Fibroblast of villous mesenchyme (primary cell): ENCODE data around the gene HERC2. TPM values are rescaled to one million over a fixed set of nuclear protein-coding genes. Genes with fewer than 3 reads are reported as not detected.
A peak's percentile ranks its signal among the peaks of the same experiment; 100 is the strongest.
"Not testable (repeated sequence)": the region's sequence is repeated elsewhere in the genome, so short reads cannot be mapped to it uniquely, and the experiment has no call there.

Source experiments
- DNase-seq: peaks from one replicate; pipeline ENCODE4 v3.0.0-alpha.2; 2010; ENCODE audit warnings: low read depth
- H3K4me3 ChIP-seq: 2 replicates; pipeline ENCODE4 v1.5.1; 2011; ENCODE audit warnings: low read depth, mild to moderate bottlenecking, low read length
- CTCF ChIP-seq: IDR thresholded peaks from 2 replicates; pipeline ENCODE4 v1.5.1; 2012; ENCODE audit warnings: low read depth, mild to moderate bottlenecking, low read length; ENCODE audit not compliant: insufficient read depth
- total RNA-seq: library from RNA; depleted of rRNA; stranded (reverse); fragments of >200 nt; gene quantifications from 2 replicates; pipeline ENCODE4 v1.2.3, GENCODE V29; 2012

HERC2 gene
- total RNA-seq, 1 donor = 41.0 TPM

GRCh38 chr15:28208583-28208982 is 113.4 kb downstream of the HERC2 start:
- TF ChIP-seq CTCF = no peak
- H3K4me3 ChIP-seq = no peak overlapping the region
- DNase-seq = no peak

DNA sequence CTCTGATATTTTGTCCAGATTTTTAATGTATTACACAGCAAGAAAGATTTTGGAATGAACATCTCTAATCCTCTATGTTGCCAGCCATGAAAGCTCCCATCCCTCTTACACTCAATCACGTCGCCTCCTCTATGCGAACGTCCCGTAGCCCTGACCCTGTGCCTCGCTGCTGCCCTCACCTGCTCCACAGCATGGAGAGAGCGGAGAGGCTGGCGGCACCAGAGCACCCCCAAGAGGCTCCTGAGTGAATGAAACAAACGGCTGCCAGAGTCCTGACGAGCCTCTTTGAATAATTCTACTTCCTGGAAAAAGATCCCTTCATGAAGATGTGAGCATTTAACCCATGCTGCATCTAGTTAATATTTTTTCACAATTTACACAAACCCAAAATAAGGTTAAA is 116.3 kb downstream of the HERC2 start:
- DNase-seq, H3K4me3 ChIP-seq: not testable (repeated sequence)

DNA sequence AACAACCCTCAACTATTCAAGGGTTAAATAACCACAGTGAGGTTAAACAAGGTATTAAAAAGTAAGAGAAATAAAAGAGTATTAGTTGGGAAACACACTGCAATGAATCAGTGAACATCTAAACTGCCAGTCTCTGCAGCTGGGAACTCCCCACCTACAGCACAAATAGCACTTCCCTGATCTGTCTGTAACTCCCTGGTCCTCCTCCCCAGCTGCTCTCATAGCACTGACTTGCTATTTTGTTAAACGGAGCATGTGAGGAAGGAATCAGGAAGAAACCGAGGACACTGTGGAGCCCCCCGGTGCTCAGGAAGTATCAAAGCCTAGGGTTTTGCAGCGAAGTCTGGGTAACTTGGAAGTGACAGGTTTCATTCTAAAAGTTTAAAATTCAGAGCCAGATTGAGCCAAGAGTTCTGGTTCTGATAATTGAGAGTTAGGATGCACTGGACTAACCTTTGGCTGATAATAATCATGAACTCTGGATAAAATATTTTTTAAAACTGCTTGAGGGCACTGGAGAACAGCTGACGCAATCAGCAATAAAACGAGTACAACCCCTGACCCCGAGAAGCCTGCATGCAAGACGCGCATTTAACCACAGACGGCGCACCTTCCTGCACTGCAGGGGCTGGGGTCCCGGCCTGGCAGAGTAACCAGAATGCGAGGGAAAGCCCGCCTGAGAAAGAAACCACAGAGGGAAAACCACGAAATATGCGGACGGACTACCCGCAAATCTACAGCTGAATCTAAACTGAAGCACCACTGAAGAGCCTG is 118.7 kb downstream of the HERC2 start:
- peak; percentile 34 for DNase-seq
- H3K4me3 ChIP-seq = not testable (repeated sequence)

GRCh38 chr15:28202124-28202523 is 119.9 kb downstream of the HERC2 start:
- not testable (repeated sequence) for DNase-seq

DNA sequence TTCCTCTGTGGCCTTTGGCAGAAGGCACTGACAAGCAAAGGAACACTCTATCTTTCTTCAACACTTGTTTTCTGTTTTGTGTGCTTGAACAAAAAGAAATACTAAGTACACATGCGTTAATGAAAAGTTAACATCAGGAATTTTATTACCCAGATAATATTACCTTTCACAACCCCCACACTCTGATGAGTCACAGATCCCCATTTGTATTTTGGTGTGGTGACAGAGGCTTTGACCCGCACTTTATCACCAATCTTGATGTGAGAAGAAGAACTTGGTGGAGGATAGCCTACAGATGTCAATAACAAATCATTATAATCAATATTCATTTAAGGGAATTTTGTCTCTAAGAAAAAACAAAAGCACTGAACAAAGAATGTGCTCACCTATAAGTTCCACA is 123.8 kb downstream of the HERC2 start:
- H3K4me3 ChIP-seq, DNase-seq: not testable (repeated sequence)

More at GRCh38 chr15:28202124-28202523, 119.9 kb downstream of the HERC2 start:
- not testable (repeated sequence) for H3K4me3 ChIP-seq

- not testable (repeated sequence) for H3K4me3 ChIP-seq, DNase-seq
Measured at GRCh38 chr15:28197694-28198093, 124.3 kb downstream of the HERC2 start.

- DNase-seq, H3K4me3 ChIP-seq: not testable (repeated sequence)
Measured at GRCh38 chr15:28196581-28196980, 125.4 kb downstream of the HERC2 start.

DNA sequence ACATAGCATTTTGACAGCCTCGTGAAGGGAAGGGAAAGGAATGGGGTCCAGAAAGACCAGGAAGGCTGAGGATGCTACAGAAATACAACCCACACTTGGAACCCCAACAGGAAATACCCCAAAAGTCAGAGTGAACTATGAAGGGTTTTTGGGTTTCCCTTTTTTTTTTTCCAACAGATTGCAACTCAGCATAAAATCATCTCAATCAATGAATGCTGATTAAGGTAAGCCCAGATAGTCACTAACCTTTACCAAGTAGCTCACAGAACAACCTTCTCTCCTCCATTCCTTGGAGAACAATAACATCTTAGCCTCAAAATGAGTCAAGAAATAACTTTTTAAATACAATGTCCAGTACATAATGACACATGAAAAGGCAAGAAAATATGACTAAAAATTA is 129.2 kb downstream of the HERC2 start:
- no peak for TF ChIP-seq CTCF
- no peak for DNase-seq
- no peak overlapping the region for H3K4me3 ChIP-seq

DNA sequence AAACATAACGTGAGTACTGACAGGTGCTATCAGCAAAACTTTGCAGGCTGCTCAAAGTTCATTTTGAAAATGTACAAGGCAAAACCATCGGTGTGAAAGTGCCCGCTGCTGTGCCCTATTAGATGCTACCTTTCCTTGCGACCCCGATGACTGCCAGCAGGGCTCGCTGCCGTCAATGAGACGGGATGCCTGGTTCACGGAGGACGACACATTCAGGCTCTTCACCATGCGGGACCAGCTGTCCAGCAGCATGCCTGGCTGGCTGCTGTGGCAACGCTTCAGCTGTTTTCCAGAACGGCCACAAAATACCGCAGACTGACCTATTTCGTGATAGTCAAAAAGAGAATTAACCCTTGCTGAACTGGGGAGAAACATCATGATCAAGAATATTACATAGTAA is 130.1 kb downstream of the HERC2 start:
- peak; percentile 86 for DNase-seq
- peak; percentile 67 for TF ChIP-seq CTCF
- H3K4me3 ChIP-seq = no peak overlapping the region

- DNase-seq = no peak
- TF ChIP-seq CTCF = no peak
- no peak overlapping the region for H3K4me3 ChIP-seq
Measured at GRCh38 chr15:28190391-28191174, 131.4 kb downstream of the HERC2 start.
